ENCODE data around the gene RIN3.

DNA sequence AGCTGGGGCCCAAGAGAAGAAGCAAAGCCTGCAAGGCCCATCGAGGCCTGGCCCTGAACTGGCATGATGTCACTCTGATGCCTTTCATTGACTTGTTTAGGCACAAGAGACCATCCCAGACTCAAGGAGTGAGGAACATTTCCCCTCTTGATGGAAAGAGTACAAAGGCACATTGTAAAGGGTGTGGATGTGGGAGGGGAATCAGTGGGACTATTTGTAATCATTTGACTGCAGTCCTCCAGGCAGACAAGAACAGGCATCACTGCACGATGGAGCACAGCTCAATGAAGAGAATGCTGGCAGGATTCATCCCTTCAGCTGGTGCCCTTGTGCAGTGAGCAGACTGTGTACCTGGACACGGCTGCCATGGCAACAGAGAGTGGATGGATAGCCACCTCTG is 147.0 kb downstream of the RIN3 start:
- TF ChIP-seq, protein P1, sequence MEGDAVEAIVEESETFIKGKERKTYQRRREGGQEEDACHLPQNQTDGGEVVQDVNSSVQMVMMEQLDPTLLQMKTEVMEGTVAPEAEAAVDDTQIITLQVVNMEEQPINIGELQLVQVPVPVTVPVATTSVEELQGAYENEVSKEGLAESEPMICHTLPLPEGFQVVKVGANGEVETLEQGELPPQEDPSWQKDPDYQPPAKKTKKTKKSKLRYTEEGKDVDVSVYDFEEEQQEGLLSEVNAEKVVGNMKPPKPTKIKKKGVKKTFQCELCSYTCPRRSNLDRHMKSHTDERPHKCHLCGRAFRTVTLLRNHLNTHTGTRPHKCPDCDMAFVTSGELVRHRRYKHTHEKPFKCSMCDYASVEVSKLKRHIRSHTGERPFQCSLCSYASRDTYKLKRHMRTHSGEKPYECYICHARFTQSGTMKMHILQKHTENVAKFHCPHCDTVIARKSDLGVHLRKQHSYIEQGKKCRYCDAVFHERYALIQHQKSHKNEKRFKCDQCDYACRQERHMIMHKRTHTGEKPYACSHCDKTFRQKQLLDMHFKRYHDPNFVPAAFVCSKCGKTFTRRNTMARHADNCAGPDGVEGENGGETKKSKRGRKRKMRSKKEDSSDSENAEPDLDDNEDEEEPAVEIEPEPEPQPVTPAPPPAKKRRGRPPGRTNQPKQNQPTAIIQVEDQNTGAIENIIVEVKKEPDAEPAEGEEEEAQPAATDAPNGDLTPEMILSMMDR (IDR thresholded peaks at IDR 0.05), result no peak
- TF ChIP-seq EZH2phosphoT487 (IDR thresholded peaks at IDR 0.05) (no peak), EZH2 (IDR thresholded peaks at IDR 0.05) (no peak)

All from neural progenitor cell (in vitro differentiated cells).